Upper lobe of left lung (tissue), 4 donors: Measurements from ENCODE around the gene POM121L2.

Experiments
- EP300 ChIP-seq, 4 donors: sonication (generic); formaldehyde crosslinking; IDR thresholded peaks; one replicate each; pipeline ENCODE4 v1.5.1; 2017; ENCODE audit warnings: antibody characterized with exemption in 4 of 4, control low read depth in 2 of 4
- POLR2A ChIP-seq, 4 donors: fragments of 450-650 bp; IDR thresholded peaks; one replicate each; pipeline ENCODE4 v1.5.1; 2016 to 2017; ENCODE audit warnings: antibody characterized with exemption in 4 of 4, mild to moderate bottlenecking in 2 of 4
- TF ChIP-seq, protein P1 (sequence below), 6 experiments: fragments of 450-650 bp in 4 of 6; fragments of 200-600 bp in 2 of 6; sonication (generic) in 2 of 6; IDR thresholded peaks; one replicate each; pipeline ENCODE4 v1.5.1; 2016 to 2019; ENCODE audit warnings: antibody characterized with exemption in 6 of 6

GRCh38 chr6:27288136-27289044, 23.7 kb downstream of the POM121L2 start:
- TF ChIP-seq, protein P1, sequence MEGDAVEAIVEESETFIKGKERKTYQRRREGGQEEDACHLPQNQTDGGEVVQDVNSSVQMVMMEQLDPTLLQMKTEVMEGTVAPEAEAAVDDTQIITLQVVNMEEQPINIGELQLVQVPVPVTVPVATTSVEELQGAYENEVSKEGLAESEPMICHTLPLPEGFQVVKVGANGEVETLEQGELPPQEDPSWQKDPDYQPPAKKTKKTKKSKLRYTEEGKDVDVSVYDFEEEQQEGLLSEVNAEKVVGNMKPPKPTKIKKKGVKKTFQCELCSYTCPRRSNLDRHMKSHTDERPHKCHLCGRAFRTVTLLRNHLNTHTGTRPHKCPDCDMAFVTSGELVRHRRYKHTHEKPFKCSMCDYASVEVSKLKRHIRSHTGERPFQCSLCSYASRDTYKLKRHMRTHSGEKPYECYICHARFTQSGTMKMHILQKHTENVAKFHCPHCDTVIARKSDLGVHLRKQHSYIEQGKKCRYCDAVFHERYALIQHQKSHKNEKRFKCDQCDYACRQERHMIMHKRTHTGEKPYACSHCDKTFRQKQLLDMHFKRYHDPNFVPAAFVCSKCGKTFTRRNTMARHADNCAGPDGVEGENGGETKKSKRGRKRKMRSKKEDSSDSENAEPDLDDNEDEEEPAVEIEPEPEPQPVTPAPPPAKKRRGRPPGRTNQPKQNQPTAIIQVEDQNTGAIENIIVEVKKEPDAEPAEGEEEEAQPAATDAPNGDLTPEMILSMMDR (IDR thresholded peaks at IDR 0.05), result no peak
- TF ChIP-seq POLR2A (IDR thresholded peaks at IDR 0.05) (no peak), EP300 (IDR thresholded peaks at IDR 0.05) (no peak)
